Measurements from ENCODE around the gene PEX11B. TPM values are rescaled to one million over a fixed set of nuclear protein-coding genes. Genes with fewer than 3 reads are reported as not detected.

The PEX11B gene
- total RNA-seq, 1 experiment from 2014 or later = 19.7 TPM

GRCh38 chr1:145951526-145951925 is 33.0 kb upstream of the PEX11B start:
- H3F3A ChIP-seq (ENCODE audit: insufficient read depth, low read depth) = 0 out of 2 replicates have a peak, but pooled peaks cover 3% of the 10 kb centered on the region
- H3K4me1 ChIP-seq (replicated peaks; ENCODE audit: insufficient read depth) = no peaks in the 10 kb centered on the region
- no peaks in the 10 kb centered on the region for H3K36me3 ChIP-seq (ENCODE audit: low read depth)
- no peaks in the 10 kb centered on the region for H3K9me2 ChIP-seq (ENCODE audit: insufficient read depth)
- no peaks in the 10 kb centered on the region for H3K79me2 ChIP-seq (ENCODE audit: low read depth)
- intact Hi-C loops (cut with micrococcal nuclease; ENCODE audit: unreplicated experiment) = no loop called here
- no peak for DNase-seq
- H3K9me3 ChIP-seq (ENCODE audit: insufficient read depth, low read depth) = no peaks in the 10 kb centered on the region
- no peak overlapping the region for H3K4me2 ChIP-seq
- ChIA-PET CTCF (no interaction called here), POLR2A (ENCODE audit: unreplicated experiment) (interaction anchor here (0.7 kb wide), 1 partner anchor 24 kb away, joined by 4 read pairs; no protein-coding TSS in a partner anchor)
- H2AFZ ChIP-seq = no peak overlapping the region
- H3K27me3 ChIP-seq (ENCODE audit: insufficient read depth, low read depth) = peaks cover 30% of the 10 kb centered on the region
- H3K27ac ChIP-seq = no peak overlapping the region
- TF ChIP-seq CTCF (conservative IDR thresholded peaks at IDR 0.05) (no peak), EZH2 (IDR thresholded peaks at IDR 0.05; ENCODE audit: low read depth) (no peak)
- no TSS peak for BruUV-seq (replicated peaks)
- no peak overlapping the region for H3K4me3 ChIP-seq
- no peaks in the 10 kb centered on the region for H4K20me1 ChIP-seq (ENCODE audit: insufficient read depth)

DNA sequence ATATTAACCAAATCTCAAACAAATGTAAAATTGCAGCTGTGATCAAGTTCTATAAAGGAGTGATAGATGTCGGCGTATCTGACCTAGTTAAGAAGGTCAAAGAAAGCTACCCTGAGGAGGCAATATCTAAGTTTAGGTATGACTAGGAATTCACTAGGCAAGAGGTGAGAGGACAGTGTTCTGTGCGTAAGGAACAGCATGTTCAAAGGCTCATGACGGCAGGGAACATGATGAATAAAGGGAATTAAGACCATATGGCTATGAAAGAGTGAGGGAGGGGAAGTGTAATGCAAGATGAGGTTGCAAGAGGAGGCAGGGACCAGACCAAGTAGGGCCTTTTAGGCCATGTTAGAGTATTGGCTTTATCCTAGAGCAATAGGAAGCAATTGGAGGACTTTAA is 30.7 kb upstream of the PEX11B start:
- POLR2A ChIA-PET (ENCODE audit: unreplicated experiment) = interaction anchor here (0.6 kb wide), 1 partner anchor 177 kb away, joined by 7 read pairs; no protein-coding TSS in a partner anchor
- H3K9me2 ChIP-seq (ENCODE audit: insufficient read depth) = no peaks in the 10 kb centered on the region
- H3K79me2 ChIP-seq (ENCODE audit: low read depth) = no peaks in the 10 kb centered on the region
- no peaks in the 10 kb centered on the region for H4K20me1 ChIP-seq (ENCODE audit: insufficient read depth)
- H2AFZ ChIP-seq = no peak overlapping the region
- BruUV-seq (replicated peaks) = no TSS peak
- H3K4me3 ChIP-seq = no peak overlapping the region
- H3K4me2 ChIP-seq = no peak overlapping the region
- no peak for TF ChIP-seq CTCF (conservative IDR thresholded peaks at IDR 0.05)
- no peaks in the 10 kb centered on the region for H3K36me3 ChIP-seq (ENCODE audit: low read depth)
- H3K27ac ChIP-seq = no peak overlapping the region
- peaks cover 7% of the 10 kb centered on the region; the same call in 1 of the 2 replicates for H3K27me3 ChIP-seq (ENCODE audit: insufficient read depth, low read depth)
- intact Hi-C loops (cut with micrococcal nuclease; ENCODE audit: unreplicated experiment) = no loop called here
- CTCF ChIA-PET = interaction anchor here (0.7 kb wide), 1 partner anchor 38 kb away, joined by 4 read pairs; no protein-coding TSS in a partner anchor
- H3K9me3 ChIP-seq (ENCODE audit: insufficient read depth, low read depth) = no peaks in the 10 kb centered on the region
- DNase-seq = no peak
- no peaks in the 10 kb centered on the region for H3K4me1 ChIP-seq (replicated peaks; ENCODE audit: insufficient read depth)
- no peaks in the 10 kb centered on the region for H3F3A ChIP-seq (ENCODE audit: insufficient read depth, low read depth)

DNA sequence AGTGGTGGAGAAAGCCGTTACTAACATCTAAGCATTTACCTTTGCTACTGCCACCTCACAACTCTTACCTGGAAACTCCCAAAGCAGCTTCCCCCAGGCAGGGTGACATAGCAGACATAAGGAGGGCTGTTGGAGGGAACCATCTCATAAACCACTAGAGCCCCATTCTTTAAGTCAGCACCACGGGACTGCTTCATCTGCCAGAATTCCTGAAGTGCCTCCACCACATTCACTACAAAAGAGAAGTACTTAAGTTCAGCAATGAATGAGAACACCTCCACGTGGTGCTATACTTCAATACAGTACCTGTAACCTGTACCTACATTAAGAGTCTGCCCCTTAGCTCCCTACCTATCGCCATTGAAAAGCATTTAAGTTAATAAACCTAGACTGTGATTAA is 29.0 kb upstream of the PEX11B start:
- no TSS peak for BruUV-seq (replicated peaks)
- no peaks in the 10 kb centered on the region for H3K9me2 ChIP-seq (ENCODE audit: insufficient read depth)
- H4K20me1 ChIP-seq (ENCODE audit: insufficient read depth) = no peaks in the 10 kb centered on the region
- no peak overlapping the region for H3K4me2 ChIP-seq
- no peaks in the 10 kb centered on the region for H3F3A ChIP-seq (ENCODE audit: insufficient read depth, low read depth)
- H3K4me1 ChIP-seq (replicated peaks; ENCODE audit: insufficient read depth) = no peaks in the 10 kb centered on the region
- CTCF ChIA-PET = no interaction called here
- H3K27ac ChIP-seq = no peak overlapping the region
- H3K27me3 ChIP-seq (ENCODE audit: insufficient read depth, low read depth) = peaks cover 3% of the 10 kb centered on the region; the same call in 1 of the 2 replicates
- DNase-seq = no peak
- intact Hi-C loops (cut with micrococcal nuclease; ENCODE audit: unreplicated experiment) = no loop called here
- POLR2A ChIA-PET (ENCODE audit: unreplicated experiment) = no interaction called here
- no peak overlapping the region for H2AFZ ChIP-seq
- H3K79me2 ChIP-seq (ENCODE audit: low read depth) = no peaks in the 10 kb centered on the region
- H3K36me3 ChIP-seq (ENCODE audit: low read depth) = no peaks in the 10 kb centered on the region
- no peak overlapping the region for H3K4me3 ChIP-seq
- no peaks in the 10 kb centered on the region for H3K9me3 ChIP-seq (ENCODE audit: insufficient read depth, low read depth)
- TF ChIP-seq CTCF (conservative IDR thresholded peaks at IDR 0.05) (no peak), EZH2 (IDR thresholded peaks at IDR 0.05; ENCODE audit: low read depth) (no peak)

Data from PC-9 (cell line).